ENCODE results near the gene PDE10A.

Gene PDE10A

DNA sequence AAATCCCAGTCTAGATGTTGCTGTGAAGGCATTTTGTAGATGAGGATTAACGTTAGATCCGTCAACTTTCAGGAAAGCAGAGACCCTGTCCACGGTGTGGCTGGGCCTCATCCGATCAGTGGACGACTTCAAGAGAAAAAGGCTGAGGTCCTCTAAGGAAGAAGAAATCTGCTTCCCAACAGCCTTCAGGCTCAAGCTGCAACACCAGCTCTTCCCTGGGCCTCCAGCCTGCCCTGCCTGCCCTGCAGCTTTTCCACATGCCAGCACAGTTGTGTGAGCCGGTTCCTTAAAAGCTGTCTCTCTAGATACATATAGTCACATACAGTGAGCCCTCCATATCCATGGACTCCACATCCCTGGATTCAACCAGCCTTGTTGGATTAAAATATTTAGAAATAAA lies 14.1 kb upstream of the PDE10A start:
- no peak for DNase-seq

DNA sequence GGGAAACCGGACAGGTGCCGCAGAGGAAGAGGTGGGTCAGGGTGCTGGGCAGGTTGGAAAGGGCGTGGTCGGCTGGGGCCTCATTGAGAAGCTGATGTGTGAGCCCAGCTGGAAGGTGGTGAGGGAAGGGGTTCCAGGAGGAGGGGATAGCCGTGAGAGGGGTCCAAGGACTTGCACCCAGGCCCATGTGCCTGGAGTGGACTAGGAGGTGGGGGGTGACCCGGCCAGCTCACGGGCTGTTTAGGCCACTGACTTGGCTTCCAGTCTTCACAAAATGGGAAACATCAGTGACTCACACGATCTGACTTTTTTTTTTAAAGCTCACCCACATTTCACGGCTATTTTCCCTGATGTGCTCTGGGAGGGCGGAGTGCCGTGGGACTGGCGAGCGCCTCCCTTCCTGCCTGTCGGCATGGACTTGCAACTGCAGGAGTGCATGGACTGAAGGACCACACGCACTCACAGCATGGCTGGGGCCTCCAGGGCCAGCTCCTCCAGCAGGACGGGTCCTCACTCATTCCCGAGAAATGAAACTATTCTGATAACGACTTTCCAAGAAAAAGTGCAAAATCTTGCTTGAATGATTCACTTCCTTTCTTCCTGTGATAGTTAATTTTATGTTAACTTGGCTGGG lies 13.5 kb upstream of the PDE10A start:
- DNase-seq, result no peak

DNA sequence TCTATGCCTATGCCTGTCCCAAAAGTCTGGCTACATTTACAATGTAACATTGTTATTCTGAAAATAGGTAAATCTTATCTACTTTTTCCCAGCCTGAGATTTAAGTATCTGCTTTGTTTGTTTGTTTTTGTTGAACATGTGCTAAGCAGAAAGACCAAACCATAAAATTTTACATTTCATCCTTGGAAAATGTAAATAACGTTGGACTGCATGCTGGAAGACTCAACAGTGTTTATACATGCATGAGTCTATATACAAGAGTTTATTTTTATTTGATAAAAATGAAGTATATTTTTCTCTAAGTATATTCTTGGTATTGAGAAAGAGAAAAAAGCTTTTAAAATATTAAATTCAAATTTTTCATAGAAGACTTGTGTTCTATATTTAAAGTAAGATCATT lies 12.1 kb upstream of the PDE10A start:
- DNase-seq, result no peak

DNA sequence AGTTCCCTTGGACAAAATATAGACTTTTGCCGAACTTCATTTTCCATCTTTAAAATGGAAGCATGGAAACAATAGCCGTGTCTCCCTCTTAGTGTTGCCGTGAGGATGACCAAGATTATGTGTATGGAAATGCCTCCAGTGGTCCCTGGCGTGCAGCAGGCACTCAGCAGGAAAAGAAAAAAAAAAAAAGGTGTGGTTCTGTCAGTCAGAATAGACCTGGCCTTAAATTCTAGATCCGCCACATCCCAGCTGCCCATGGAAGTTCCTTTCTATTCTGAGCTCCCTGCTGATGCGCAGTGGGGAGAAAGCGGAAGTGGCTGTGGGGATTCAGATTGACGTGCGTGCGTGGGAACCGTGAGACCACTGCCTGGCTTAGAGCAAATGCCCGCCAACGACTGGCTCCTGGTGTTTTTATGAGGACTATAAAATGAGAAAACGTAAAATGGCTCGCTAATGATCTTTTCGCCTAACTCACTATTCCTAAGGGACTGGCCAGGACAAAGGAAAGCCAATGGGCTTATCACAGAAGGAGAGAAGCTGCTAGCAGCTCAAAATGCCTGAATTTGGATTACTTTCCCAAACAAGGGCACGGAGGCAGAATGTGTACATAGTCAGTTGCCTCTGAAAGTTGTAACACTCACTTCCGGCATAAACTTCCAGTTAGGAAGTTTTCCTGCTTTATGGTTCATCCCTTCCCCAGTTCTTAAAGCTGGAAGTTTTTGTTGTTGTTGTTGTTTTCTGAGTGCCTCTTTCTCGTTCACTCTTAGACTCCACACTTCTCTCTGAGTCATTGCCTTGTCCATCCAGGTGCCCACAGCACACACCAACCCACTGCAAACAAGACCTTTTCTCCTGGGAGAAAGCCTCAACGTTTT lies 11.4 kb upstream of the PDE10A start:
- DNase-seq, result no peak

DNA sequence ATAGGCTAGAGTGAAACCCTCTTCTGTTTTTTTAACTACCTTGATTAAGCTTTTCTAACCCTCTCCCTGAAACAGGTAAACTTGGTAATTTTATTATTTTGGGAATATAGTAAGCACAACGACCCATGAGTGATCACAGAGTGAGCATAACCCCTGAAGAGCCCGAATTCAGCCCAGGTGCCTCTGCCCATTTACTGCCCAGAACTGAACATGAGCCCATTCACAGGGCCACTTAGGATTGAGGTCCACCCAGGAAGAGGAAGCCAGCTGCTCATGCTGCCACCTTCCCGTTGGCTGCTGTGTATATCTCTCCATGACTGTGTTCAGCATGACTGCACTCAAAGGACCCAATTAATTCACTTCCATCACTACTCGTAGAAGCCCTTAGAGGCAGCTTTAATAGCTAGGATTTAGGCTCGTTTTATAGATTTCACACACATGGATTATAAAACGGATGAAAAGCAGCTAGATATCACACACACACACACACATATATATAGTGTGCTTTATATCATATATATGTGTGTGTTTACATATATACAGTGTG lies 8.3 kb upstream of the PDE10A start:
- no peak for DNase-seq

DNA sequence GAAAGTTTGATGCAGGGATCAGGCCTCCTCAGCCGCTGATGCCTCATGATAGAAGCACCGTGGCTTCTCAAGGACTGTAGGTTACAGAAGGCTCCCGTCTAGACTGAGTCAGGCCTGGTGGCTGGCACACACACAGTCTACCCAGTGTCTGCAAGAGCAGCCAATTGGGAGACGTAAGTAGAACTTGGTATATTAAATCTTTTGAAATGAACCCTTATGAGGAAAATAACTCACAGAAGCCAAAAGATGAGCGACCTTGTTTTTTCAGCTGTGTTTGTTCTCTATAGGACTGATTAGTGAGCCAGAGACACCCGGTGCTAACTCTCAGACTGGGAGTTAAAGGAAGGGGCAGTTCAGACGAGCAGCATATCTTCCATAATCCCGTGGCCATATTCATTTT lies 5.9 kb upstream of the PDE10A start:
- no peak for DNase-seq

DNA sequence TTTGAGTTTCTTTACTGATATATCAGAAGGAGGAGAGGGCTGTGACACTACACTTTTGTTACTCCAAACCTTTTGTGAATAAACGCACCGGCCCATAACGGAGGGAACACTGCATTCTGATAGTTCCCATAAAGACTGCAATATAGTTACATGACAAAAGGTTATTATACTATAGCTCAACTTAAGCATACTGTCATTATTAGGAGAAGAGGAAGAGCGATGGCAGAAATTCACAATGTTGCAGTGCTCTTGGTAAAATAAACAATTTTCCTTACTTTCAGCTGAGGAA lies 2.3 kb upstream of the PDE10A start:
- DNase-seq, result no peak

DNA sequence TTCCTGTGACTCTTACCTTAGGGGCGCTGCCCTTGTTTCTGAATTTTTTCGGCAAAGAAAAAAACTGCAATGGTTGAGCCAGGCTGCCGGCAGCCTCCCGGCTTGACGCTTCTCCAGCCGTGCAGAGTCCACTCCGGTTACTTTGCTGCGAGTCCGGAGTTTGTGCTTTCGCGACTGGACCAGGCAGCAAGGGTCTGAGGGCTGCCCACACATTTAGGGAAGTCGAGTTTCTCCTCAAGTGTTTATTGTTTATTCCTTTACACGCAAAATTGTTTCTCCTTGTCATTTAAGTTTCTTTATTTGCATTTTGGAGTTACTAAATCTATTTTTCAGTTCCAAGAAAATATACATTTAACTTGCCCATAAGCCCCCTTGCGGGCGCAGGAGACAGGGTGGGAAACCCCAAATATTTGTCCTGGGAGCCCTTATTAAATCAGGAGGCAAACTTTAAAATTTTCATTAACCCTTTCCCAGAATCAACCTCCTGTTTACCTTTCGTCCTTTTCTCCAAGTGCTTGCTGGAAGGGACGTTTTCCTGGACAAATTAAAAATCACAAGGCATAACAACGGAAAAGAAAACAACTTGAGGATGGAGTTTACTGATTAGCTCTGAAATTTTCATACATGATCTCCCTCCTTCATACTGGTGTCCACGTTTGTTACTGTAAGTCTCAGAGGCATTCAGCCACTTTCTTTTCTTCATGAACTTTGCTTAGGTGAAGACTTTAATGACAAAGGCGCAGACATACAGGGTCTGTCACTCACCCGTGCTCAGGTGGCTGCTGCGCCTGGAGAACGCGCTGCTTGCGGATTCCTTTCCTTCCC lies 1.7 kb upstream of the PDE10A start:
- DNase-seq, result no peak

DNA sequence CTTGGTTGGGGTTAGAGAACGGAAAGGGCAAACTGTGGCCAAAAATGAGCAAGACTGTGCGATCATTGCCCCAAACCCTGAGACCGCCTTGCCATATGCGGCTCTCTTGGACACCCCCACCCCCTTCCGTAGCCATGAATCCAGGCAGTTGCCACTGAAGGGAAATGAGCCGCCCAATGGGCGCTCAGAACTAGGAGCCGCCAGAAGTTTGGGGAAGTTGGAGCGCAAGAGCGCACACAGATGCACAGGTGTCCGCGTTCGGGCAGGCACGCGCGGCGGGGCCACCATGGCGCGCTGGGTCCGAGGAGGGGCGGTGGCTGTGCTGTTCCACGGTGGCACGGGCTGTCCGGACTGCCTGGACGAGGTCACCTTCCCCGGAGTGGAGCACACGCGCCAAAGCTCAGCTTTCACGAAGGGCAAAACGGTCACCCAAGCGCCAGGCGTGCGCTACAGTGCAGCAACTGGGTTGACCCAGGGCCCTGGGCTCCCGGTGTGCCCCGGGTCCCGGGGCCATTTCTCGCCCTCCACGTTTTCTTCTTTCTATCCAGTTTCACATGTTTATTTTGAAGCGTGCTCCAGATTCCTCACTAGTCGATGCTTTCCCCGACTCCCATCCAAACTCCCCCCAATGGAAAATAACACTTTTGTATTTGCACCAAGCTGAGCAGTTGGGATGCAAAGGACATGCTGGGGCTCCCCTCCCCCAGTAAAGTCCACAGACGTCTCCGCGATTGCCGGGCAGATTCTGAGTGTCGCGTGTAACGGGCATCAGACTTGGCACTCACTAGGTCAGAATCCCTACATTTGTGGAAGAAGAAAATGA lies 906 bp upstream of the PDE10A start:
- DNase-seq, result no peak

DNA sequence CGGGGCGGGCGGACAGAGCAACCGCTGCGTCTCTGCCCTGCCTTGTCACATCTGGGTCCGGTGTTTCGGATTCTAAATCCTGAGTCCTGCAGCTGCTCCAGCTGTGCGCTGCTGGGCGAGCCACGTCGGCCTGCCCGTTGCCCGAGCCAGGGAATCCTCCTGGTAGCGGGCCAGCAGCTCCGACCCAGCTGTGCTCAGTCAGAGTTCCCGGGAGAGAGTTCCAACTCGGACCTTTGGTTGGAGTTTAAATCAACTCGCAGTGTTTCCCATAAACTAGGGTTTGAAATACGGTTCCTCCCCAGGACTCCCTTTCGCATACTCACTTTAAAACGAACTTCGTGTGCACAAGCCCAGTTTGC lies 315 bp upstream of the PDE10A start:
- DNase-seq, result no peak

DNA sequence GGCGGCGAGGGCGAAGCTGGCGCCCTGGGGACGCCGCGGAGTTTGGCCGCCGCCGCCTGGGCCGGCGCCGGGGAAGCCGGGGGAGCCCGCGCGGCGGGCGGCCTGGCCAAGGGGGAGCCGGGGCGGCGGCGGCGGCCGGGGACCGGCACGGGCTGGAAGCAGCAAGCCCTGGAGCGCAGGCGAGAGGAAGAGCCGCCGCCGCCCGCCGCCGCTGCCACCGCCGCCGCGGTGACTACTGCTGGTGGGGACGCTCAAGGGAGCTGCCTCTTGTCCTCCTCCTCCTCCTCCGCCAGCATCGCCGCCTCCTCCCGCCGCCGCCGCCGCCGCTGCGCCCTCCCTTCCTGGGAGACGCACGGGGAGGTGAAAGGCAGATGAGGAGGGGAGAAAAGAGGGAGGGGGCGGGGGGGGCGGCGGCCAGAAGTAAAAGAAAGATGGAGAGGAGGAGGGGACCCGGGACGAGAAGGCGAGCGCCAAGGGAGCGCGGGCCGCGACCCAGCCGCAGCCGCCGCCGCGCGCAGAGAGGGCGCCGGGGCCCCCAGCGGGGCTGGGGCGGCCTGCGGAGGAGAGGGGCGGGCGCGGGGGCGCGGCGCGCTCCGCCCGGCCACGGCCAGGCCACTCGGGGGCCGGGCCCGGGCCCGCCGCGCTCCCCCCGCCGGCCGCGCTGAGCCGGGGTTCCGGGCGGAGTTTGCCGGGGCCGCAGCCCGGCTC lies 846 bp downstream of the PDE10A start:
- no peak for DNase-seq

DNA sequence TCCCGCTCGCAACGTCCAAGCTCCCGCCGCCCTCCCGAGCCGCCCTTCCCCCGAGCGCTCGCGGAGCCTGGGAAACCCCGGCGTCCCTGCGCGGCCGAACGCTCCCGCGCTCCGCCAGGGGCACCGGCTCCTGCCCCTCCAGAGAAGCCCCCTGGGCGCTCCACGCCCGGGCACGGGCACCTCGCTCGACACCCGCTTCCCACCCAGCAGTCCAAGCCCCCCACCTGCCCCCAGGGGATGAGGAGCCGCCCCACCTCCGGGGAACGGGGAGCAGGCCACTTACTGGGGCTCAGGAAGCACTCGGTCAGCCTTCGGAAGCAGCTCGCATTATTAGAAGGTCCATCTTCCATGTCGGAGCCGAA lies 1.4 kb downstream of the PDE10A start:
- DNase-seq, result no peak

DNA sequence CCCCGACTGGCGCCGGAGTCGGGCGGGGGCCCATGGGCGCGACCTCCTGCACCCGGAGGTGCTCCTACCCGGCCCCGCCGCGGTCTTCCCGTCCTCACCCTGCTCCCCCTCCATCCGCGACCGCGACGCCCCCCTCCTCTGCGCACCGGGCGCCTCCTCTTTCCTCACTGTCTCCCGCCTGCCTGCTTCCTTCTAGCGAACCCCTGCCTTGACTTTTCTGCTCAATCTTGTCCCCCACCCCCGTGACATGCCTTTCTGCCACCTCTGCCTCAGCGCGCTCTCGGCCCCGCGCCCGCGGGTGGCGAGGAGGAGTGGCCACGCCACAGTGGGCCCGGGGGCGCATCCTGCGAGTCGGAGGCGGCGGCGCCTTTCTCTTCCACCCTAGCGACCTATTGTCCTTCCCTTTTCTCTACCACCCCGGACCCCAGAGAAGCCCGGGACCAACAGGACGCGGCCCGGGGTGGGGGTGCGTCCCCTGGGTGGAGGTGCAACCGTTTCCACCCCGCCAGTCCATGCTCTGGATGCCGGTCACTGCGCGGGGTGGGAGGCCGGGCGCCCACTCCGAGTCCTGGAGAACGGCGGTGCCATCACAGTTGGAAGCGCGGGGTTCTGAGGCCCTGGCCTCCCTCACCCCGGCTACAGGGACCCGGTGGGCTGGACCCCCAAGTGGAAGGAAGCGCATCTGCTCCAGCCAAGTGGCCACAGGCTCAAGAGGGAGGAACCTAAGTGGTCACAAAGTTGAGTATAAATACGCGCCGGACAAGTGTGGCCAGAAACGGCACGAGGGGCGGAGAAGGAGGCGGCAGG lies 2.0 kb downstream of the PDE10A start:
- no peak for DNase-seq

DNA sequence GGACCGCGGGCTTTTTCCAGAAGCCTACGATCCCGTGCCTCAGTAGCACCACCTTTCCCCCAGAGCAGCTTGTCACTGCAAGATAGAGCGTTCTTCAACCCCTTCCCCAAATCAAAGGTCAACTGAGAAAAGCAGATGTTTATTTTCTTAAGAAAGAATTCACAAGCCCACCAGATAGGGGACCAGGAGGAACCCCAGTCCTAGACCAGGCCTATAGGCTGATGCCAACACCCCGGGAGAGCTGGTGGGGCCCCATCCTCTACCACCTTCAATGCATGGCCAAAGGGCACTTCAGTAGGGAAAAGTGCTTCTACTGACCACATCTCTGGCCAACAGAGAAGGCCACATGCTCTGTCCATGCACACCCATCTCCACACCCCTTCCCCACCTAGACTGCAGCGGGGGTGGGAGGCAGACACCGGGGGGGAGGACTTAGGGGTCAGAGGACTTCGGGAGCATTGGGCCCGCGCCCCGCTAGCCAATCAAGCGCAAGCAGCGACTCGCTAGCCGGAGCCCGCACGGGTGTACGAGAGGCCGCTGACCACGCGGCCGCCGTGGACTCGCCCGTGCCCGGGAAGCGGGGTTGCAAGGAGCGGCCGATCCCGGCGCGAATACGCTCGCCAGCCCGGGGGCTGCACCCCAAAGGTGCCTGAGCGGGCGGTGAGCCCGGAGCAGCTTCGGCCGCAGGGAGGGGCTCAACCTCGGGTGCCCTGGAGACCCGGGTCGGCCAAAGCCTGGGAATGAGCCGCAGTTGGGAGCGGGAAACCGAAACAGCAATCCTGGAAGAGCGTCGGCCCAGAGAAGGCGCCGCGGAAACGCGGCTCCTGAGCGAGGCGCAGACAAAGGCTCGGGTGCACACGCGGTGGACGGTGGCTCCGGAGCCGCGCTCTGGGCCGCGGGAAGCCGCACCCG lies 2.8 kb downstream of the PDE10A start:
- no peak for DNase-seq

DNA sequence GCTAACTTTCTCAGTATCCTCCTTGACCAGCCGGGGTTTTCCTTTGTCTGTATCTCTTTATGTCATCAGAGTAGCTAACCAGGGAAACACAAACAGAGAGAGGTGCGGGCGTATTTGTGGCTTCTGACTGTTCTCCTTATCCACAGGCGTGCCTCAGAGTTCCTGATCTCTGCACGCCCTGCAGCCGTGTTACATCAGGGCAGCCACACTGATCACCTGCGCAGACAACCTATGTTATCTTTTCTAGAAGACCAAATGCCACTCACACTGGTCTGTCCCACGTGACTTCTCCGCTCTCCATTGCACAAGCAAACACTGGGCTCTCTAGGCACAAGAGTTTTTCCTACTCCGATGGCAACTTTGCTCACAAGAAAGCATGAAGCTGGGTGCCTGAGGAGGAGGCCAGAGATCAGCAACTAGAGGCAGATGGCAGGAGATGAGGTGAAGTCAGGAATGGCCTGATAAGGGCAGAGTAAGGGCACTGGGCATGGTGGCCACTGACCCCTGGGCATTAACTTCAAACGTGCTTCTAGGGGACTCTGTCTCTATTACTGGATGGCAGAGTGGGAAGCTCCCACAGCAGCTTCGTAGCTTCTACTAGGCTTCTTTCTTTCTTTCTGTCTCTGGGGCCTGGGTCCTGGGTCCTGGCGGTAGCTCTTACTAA lies 4.5 kb downstream of the PDE10A start:
- no peak for DNase-seq

DNA sequence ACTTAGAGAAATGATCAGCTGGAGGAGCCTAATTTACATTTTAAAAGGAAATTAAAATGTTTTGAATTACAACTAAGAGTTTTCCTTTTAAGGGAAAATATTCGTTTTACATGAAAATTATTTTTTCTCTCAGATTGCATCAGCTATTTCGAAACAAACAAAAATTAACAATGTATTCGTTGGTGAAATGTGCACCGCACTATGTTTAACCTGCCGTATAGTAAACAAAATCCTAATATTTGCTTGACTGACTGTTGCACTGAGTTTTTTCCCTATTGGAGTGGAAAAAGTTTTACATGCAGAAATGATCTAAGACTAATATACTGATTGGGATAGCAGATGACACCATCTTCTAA lies 5.7 kb downstream of the PDE10A start:
- no peak for DNase-seq

DNA sequence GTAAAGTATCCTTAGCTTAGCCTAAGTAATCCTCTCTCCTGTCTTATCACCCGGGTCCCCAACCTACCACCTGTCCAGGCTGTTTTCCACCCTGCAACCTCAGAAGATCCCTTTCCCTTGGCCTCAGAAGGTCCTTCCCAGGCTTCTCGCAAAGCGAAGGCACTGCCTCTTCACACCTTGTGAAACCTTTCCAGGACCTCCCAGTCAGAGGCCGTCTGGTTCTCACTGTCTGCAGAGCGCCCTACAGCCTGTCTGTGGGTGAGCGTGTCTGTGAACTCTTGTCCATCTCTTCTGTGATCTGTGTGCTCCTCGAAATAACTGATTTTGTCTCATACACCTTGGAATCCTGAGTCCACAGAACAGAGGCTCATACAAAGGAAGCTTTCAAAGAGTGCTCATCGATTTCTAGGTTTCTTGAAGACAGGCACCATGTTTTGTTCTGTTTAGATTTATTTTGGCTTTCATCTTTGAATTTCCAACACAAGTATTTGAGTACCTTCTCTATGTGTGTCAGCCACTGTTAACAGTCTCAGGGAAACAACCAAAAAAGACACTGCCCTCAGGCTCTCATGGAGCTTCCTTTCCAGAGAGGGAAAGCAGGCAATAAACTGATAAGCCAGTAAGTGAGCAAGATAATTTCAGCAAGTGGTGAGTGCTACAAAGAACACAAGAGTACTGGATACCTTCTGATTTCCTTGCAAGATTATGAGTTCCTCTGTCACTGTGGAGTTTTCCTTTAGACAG lies 6.3 kb downstream of the PDE10A start:
- no peak for DNase-seq

DNA sequence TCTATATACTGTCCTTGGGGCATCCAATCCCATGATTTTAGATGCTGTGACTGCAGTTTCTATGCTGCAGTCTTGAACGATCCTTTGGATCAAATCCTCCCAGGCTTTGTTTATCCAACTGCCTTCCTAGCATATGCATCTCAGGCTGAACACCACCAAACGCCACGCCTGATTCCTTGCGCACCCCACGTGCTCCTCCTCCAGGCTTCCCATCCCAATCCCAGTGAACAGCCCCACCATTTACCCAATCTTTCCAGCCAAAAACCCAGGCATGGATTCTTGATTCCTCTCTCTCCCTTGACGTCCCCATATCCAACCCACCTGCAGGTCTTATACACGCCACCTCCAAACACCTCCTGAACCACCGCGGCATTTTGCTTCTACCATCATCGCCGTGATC lies 7.8 kb downstream of the PDE10A start:
- no peak for DNase-seq

DNA sequence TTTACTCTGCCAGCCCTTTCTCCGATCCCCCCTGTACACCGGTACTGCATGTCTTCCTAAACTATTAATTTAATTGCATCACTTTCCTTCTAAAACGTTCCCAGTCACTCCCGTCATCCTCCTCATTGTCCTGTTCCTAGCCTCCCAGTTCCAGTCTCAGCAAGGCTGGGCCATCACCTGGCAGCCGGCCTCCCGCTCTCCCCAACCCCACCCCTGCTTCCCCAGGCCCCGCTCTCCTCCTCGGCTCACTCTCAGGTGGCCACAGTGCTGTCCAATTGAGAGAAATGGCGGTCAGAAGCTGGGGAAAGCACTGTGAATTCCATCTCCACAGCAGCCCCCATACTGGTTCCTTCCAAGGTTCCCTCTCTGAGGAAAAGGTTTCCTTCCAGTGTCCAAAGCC lies 8.9 kb downstream of the PDE10A start:
- DNase-seq, result no peak
